Measurements from ENCODE around the gene TMEM54.

Gene TMEM54

GRCh38 chr1:32900956-32901822 is at the start of gene TMEM54:
Gene TMEM54 (minus strand): TSS chr1:32901389. CDS start chr1:32901238, 151 bp downstream.
- no peak for DNase-seq (ENCODE audit: low read depth in 2 of 2)

DNA sequence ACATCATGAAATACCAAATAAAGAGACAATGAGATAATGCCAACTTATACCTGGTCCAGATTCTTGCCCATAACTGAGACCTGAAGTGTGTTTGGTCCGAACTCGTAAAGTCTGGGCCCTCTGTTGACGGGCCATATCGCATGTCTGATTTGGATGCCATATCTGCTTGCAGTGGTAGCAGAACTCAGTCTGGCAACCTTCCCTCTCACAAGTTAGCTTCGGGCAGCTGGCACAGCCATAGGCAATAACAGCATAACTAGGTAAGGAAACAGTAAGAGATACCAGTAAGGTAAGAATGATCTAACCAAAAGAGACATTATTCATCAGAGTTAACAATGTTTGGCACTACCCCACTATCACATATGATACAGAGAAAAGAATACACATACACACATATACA is 48.3 kb upstream of the TMEM54 start:
- DNase-seq (ENCODE audit: low read depth in 2 of 2): no peak

DNA sequence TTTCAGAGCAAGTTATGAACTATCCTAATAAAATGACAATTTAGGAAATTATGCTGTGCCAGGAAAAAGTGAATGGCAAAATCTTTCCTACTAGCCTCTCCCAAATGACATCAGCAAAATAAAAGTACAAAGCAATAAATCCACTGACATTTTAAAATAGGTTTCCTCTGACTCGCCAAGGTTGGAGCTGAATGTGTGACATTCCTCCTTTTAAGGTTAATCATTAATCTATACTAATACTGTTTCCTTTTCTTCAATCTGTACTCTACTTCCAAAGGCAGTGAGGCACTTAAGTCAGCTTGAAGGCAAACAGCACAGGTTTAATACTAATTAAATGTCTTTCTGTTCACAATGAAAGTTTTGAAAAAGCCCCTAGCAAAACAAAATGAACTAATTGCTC is 47.7 kb upstream of the TMEM54 start:
- no peak for DNase-seq (ENCODE audit: low read depth in 2 of 2)

GRCh38 chr1:32948390-32948722 is 47.2 kb upstream of the TMEM54 start:
- no peak for DNase-seq (ENCODE audit: low read depth in 2 of 2)

DNA sequence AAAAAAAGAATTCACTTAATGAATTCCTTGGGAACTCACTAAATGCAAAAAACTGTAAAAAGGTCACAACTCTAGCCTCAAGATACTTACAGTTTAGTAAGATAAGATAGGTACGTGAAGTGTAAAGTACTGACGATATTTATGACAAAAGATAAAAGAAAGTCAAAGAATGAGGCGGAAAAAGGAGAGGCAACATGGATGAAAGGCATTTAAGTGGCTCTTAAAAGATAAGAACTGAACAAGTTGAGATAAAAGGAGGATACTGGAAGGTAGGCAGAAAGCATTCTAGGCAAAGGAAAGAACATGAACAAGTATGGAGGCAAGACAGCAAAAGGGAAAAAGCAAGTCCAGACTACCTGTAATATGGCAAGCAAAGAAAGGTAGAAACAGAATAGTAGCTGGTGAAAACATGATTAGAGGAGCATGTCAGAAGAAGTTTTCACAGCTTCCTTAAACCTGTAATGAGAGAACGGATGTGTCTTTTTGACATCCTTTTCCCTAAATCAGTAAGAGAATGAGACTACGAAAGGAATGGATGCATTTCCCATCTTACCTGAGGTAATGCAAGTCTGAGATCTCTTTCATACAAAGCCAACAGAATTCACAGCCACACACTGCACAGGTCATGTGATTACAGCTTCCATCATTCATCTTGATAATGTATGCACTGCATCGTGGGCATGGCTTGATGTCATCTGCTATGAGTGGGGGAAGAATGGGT is 46.6 kb upstream of the TMEM54 start:
- no peak for DNase-seq (ENCODE audit: low read depth in 2 of 2)

GRCh38 chr1:32946413-32946812 is 45.2 kb upstream of the TMEM54 start:
- no peak for DNase-seq (ENCODE audit: low read depth in 2 of 2)

DNA sequence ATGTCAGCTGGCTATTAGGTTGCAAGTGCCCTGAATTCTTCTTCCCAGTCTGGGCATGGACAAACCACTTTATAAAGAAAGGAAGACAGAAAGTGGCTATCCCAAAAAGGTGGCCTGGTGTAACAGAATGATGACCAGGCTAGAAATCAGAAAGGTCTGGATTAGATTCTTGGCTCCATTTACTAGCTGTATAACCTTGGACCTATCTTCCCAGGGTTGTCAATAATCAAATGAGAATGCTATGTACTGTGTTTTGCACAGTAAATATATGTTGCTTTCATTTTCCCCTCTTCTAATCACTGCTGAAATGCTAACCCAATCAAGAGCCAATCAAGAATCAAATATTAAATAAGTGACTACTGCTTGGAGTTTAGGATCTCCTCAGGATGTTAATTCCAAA is 43.0 kb upstream of the TMEM54 start:
- DNase-seq (ENCODE audit: low read depth in 2 of 2): no peak

DNA sequence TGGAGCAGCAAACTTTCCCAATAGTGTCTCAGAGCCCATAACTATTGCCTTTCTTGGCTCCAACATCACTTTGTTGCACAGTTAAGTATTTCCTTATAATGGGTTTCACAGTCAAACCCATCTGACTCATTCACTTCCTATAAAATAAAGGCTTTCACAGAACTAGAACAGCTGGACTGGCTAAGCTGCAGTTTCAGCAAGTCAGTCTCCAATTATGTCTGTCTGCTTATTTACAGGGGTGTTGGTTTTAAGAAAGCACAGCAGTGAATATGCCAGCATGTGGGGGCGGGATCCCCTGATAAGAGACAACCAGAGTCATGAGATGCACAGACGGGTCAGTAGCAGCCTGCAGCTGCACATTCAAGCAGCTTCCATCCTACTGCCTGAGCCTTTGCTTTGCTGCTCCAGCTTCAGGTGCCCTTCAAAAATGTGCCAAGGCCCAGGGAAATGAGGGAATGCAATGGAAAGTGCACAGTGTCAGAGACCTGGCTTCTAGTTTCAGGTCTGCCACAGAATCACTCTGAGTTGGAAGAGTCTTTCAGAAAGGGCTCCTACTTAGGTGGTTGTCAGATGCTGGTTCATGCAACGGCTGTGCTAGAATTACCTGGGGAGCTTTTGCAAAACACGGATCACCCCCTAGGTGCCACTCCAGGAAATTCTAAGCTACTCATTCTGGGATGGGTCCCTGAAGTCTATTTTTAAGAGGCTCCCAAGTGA is 38.6 kb upstream of the TMEM54 start:
- no peak for DNase-seq (ENCODE audit: low read depth in 2 of 2)

DNA sequence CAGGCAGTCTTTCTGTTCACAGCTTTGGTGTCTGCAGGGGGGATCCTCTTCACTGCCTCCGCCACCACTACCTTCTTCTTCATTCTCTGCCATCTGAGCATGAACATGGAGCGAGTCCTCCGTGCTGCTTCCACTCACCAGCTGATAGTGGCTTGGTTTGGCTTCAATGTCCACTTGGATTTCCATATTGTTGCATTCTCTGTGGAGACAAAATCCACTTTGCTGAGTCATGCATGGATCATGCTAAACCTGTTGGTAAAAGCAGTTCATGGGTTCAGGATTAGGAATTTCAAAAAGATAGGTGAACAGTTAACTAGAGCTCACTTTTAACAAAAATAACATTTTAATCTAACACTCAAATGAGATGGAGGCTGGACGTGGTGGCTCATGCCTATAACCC is 35.9 kb upstream of the TMEM54 start:
- no peak for DNase-seq (ENCODE audit: low read depth in 2 of 2)

DNA sequence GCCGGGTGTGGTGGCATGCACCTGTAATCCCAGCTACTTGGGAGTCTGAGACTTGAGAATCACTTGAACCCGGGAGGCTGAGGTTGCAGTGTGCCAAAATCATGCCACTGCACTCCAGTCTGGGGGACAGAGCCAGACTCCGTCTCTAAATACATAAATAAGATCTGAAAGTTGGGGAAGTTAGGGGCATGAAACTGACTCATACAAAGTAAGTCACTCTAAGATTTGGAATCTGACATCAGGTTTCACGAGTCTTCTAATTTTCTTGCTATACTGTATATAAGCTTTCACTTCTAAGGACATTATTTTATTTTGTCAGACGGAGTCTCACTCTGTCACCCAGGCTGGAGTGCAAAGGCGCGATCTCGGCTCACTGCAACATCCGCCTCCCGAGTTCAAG is 33.3 kb upstream of the TMEM54 start:
- no peak for DNase-seq (ENCODE audit: low read depth in 2 of 2)

DNA sequence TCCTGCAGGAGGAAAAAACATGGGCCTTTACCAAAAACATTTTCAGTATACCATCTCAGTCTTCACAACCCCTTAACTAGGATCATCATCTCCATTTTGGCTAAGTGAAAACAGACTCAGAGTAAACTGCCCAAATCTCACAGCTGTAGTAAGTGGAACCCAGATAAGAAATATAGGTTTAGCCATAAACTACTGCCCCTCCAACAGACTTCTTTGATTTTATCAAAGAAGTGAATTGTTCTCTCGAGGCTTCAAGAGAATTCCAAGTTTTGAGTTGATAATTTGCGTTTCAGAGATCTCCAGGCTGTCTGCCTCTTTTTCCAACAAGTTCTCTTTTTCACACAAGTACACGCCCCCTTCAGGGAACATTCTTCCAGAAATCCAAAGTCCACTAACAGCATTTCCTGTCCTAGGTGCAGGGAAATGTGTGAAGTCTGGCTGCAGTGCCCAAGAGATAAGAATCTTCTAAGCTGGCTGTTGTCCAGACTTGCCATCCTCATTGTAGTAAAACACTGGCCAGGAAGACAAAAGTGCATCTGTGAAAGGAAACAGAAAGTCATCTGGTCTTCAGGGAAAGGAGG is 32.6 kb upstream of the TMEM54 start:
- DNase-seq (ENCODE audit: low read depth in 2 of 2): no peak

DNA sequence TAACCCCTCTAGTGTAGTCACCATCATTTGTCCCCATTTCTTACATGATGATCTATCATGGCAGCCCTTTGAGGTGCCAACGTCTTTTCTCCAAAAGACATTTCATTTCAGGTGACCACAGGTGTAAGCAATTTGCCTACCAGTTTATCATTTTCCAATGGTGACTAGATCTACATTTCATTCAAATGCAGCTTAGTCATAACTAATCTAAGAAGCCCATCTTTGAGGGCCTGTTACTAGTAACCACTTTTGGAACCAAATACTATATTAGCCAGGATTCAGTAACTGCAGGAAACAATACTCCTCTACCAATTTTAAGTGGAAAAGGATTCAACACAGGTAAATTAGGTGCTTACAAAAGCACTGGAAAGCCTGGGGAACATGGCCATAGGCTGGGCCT is 30.6 kb upstream of the TMEM54 start:
- DNase-seq (ENCODE audit: low read depth in 2 of 2): no peak

DNA sequence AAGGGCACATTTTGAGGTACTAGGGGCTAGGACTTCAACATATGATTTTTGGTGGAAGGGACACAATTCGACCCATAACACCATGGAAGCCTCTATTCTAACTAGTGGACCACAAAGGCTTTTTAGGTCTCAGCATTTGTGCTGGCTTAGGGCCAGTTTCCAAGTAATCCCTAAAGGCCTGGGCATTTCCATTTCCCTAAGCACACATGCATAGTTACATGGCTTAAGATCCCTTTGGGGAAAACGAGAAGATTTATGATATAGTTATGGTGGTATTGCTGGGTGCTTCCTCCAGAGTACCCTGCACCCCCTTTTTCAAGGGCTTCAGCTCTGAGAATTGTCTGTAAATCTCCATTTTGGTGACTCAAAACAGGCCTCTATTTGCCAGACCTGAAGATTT is 28.2 kb upstream of the TMEM54 start:
- DNase-seq (ENCODE audit: low read depth in 2 of 2): no peak

DNA sequence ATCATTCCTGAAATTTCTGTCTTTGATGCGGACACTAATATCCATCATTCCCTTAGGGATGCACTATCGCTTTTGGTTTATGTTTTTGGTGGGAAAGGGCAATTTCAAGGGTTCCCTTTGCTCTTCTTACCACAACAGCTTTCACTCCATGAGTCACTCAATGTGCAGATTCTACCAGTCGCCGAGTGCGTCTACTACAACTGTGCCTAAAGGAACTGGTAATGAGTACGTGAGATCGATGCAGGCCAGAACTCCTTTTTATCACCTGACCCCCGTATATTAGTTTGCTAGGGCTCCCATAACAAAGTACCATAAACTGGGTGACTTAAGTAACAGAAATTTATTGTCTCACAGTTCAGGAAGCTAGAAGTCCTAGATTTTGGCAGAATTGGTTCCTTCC is 27.5 kb upstream of the TMEM54 start:
- DNase-seq (ENCODE audit: low read depth in 2 of 2): no peak

DNA sequence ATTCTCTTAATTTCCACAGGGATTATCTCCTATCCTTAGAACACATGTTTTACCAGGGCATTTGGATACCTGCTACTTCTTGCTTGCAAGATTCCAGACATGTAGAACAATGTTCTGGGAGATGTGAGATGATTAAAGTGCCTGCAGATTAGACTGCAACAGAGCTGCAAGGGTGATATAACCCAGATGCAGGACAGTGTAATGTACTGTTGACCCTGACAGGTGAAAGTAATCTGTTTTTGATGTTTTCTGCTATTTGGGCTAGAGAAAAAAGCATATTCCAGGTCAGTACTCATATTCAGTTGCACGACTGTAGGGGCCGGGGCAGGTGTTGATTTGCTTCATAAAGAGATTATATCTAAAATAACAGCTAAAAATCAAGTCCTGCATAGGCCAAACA is 27.1 kb upstream of the TMEM54 start:
- DNase-seq (ENCODE audit: low read depth in 2 of 2): no peak

DNA sequence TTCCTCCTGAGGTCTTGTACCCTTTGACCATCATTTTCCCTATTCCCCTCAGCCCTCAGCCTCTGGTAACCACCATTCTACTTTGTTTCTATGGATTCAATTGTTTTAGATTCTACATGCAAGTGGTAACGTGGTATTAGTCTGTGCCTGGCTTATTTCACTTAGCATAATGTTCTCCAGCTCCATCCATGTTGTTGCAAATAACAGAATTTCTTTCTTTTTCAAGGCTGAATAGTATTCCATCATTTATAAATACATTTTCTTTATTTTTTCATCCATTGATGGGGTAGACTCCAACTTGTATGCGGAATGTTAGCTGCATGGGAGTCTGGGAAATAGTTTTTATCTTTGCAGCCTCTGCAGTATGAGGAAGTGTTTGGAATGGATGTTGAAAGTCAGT is 26.3 kb upstream of the TMEM54 start:
- no peak for DNase-seq (ENCODE audit: low read depth in 2 of 2)

GRCh38 chr1:32926562-32926961 is 25.4 kb upstream of the TMEM54 start:
- no peak for DNase-seq (ENCODE audit: low read depth in 2 of 2)

- no peak for DNase-seq (ENCODE audit: low read depth in 2 of 2)
These were observed 24.4 kb upstream of the TMEM54 start for GRCh38 chr1:32925403-32926162.

- DNase-seq (ENCODE audit: low read depth in 2 of 2): no peak
These were observed 23.7 kb upstream of the TMEM54 start for GRCh38 chr1:32924881-32925344.

DNA sequence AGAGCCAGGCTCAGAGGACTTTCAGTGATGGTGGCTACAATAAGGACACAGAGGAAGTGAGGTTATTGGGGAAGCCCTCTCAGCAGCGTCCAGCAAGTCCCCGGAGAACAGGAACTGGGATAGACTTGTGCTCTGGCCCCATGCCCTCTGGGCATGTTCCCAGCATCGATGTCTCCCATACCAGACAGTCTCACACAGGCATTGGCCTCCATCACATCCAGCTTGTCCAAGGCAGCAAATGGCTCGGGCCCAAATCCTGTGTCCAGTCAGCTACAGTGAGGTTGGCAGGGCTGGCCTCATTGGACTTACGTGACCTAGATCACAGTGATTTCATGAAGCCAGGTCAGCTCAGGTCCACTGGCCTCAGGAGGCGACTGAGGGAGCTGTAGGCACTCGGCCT is 19.6 kb upstream of the TMEM54 start:
- DNase-seq (ENCODE audit: low read depth in 2 of 2): no peak

Measured in stimulated activated CD4-positive, alpha-beta T cell treated with anti-CD3 and anti-CD28 coated beads, Interleukin-1b, Interleukin-23, amount 100 ng/mL, for 1 hour (primary cell).